HG03342 (cell line): Measurements from ENCODE around the gene MEIS2.

Experiments used
- ATAC-seq: cut with Tn5 transposase; IDR thresholded peaks from one replicate; pipeline ENCODE4 v1.9.1; 2021; ENCODE audit warnings: mild to moderate bottlenecking, moderate library complexity; ENCODE audit not compliant: unreplicated experiment

MEIS2 gene

DNA sequence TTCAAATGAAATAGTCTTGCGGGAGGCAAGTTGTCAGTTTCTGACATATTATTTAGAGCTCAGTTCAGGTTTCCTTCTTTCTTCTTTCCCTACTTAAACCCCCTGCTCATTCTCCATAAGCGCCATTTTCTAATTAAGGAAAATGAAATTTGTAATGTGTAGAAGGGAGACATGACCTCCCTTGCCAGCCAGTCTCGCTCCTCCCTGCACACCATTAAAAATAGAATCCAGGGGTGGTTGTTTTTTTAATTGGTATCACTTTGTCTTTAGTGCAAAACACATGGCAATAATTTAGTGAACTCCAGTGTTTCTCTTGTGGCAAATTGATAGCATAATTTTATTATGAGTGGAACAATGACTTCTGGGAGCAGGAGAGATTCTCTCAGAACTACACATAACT is 160.1 kb downstream of the MEIS2 start:
- ATAC-seq: no peak

GRCh38 chr15:36938764-36939163 is 161.6 kb downstream of the MEIS2 start:
- no peak for ATAC-seq

- ATAC-seq: no peak
Observed at GRCh38 chr15:36938131-36938530, 162.2 kb downstream of the MEIS2 start.

DNA sequence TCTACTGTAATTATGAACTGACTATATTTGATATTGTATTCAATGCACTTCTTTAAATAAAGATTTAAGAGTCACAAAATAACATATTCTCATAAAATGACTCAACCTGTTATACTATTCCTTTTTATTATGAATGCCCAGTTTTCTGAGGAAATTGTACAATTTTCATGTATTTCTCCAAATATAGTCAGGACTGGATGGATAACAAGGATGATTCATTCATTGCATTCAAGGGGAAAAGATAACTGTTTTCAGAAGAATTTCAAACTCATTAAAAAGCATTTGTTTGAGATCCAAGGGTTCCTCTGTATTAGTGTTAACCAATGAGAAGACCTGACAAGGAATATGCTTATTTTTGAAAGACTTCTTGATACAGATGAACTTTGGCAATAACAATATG is 163.7 kb downstream of the MEIS2 start:
- ATAC-seq: no peak

DNA sequence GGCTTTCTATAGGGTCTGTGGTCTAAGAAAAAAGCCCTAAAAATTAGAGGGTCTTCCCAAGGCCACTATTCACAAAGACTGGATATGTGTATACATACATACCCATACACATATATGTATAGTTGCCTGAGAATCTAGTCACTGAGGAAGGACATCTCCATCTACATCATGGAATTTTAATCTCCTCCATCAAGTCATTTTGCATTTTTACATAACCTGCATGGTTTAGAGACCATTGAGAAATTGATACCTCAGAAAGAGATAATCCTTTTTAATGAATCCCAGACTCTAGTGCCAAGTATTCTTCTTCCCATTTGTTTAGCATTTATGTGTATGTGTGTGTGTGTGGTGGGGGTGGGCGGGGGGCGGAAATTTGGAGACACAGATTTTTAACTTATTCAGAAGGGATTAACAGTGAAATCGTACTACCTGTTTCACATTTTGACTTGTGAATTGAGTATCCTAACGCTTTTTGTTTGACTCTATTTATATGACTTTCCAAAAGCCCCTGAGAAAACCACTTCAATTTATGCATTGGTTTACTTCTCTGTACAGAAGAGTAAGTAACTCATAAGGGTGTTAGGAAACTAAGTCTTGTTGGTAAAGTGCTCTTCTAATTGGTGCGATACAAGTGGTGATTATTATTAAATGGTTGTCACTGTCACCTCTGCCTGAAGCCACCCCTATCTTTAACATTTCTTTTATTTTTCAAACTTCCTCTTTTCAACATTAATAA is 166.9 kb downstream of the MEIS2 start:
- ATAC-seq: no peak

DNA sequence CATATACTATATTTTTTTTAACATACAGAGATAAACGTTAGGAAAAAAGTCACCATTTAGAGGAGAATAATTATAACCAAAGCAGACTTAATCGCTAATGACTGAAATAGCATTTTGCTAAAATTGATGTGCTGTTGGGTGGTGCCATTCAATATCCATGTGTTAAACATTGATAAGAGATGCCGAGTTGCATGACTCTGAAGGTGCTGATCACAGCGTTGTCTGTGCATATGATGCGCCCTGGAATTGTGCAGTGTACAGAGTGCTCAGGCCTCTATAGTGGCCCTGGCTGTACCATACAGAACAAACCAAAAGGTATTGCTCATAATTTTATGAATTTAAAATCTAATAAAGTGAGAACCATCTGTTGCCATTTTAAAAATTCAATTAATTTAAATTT is 168.3 kb downstream of the MEIS2 start:
- no peak for ATAC-seq

DNA sequence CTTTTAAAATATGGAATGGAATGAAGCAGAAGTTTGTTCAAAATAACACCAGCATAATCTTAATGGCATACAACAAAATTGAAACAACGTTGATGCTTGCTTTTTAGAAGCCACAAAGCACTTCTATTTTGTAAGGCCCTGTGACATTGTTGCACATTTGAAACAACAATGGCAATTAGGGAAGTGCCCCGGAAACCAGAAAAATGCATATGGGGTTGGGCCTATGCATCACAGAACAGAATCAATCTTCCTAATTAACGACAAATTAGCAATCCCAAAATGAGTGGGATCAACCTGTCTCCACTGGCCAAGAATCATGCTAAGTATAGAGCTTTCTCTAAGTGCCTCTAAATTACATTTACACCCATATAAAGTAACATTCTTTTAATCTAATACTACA is 168.9 kb downstream of the MEIS2 start:
- ATAC-seq: no peak

- ATAC-seq: no peak
Observed at GRCh38 chr15:36926427-36926825, 173.9 kb downstream of the MEIS2 start.

DNA sequence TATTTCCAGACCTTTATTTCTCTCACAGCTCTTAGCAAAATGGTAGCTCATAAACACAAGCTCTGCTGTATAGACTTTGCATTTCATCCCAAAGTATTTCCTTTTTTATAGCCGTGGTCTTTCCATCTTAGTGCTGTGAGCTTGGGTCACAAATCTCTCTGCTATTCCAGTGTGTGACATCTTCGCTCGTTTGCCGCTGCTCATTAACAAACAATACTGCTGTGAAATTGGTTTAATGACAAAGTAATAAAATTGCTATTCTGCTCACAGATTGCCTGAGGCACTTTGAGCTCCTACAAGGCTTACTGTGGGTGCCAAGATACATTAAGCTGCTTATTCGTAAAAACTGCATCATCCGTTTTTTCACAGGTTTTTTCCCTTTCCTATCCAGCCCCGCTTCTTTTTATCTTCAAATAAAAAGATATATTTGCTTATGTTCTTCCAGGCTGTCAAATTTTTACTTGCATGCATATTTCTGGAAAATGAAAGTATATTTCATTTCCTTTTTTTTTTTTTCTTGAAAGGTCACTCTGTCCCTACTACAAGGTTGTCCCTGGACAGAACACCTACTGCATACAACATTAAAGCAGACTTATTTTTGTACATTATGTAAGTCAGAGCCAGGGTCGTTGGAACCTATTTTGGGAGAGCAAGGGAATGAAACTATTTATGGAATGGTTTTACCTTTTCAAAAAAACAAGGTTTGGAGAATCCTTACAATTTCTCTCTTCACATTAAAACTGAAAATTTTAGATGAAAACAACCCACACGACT is 174.5 kb downstream of the MEIS2 start:
- ATAC-seq: no peak

GRCh38 chr15:36925049-36925448 is 175.3 kb downstream of the MEIS2 start:
- ATAC-seq: no peak

DNA sequence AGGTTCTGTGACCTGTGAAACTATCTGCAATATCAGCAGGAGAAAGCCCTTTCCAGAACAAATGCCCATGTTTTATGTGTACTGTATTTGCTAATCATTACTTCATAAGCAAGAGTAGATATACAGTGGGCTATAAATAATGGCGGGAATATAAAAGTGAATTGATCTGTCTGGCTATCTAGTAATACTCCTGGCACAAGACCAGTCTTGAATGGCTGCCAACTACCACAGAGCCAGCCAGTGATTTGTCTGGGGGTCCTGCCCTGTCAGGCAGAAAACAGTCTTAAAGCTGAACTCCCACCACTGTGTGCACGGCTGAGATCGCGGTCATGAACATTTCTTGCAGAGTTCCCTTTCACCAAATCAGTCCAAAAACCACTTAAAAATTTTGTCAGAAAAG is 176.3 kb downstream of the MEIS2 start:
- ATAC-seq: no peak

DNA sequence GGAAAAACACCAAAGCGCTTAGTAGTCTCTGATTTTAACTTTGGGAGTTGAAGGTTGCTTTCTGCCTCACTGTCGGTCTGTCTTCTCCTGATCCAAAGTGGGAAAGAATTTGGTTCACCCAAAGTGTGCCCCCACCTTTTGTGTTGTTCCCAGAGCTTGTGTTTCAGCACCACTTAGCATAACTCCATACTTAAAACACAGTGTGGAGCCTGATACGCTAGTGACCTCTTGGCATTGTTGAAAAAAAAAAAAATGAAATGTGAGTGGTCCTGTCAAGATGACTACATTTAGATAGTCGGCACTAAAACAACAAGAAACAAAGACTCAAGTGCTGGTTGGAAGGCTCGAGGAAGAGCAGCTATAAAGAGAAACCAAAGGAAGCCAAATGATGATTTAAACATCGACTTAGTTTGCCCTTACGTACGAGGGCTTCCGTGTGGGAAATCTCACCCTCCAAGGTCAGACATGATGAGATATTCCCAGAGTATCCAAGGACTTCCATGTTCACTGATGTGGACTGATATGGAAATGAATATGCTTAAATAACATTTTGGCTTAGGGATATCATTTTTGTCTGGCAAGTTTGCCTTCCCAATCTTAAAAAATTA is 178.8 kb downstream of the MEIS2 start:
- ATAC-seq: no peak

DNA sequence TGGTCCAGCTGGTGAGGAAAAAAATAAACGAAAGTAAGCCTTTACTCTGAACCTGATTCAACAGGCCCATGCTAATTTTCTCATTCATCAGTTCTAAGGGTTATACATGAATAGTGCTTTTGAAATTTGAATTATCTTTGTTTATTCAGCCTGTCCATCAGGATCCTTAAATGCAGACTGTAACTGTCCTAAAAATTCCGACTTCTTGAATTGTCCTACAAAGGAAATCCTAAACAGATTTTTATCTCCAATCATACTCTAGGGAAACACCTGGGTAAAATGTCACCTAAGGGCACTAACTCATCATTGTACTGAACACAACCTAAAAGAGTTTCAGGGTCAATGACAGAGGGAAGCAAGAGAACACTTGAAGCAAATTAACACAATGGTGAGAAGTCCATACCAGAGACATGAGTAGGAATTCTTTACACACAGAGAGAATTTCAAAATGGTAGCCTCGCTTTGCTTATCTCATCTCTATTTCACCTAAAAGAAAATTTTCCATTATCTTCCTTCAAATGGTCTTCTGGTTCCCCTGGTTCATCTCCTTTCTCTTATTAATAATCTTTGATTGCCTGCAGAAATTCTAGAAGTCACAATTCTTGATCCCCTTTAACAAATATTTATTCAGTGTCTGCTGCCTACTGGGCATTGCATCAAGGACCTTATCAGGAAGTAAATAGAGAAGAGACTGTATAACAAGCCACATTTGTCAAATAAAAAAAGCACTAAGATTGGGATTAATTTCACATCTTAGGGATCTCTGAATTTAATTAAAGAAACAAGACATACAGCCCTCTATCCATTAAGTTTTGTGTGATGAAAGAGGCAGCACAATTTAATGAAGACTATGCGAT is 182.7 kb downstream of the MEIS2 start:
- no peak for ATAC-seq

- ATAC-seq: no peak
Observed at GRCh38 chr15:36914960-36915808, 185.2 kb downstream of the MEIS2 start.

DNA sequence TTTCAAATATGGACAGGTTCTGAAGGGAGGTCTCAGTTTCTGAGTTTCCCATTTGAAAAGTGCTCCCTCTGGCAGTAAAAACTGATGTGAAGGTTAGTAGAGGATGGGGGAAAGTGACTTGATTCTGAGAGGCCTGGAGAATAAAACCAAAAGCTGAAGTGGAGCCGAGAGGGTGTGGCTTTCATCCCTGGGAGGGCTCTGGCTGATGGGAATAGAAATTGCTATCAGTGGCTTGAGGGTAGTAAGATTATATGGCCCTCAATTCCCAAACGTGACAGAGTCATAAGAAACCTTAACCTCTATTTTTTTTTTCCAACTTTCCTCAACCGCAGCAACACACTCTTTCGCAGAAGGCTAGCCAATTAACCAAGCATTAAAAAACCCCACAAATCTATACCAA is 185.9 kb downstream of the MEIS2 start:
- no peak for ATAC-seq

- ATAC-seq: no peak
Observed at GRCh38 chr15:36912311-36912712, 188.0 kb downstream of the MEIS2 start.

DNA sequence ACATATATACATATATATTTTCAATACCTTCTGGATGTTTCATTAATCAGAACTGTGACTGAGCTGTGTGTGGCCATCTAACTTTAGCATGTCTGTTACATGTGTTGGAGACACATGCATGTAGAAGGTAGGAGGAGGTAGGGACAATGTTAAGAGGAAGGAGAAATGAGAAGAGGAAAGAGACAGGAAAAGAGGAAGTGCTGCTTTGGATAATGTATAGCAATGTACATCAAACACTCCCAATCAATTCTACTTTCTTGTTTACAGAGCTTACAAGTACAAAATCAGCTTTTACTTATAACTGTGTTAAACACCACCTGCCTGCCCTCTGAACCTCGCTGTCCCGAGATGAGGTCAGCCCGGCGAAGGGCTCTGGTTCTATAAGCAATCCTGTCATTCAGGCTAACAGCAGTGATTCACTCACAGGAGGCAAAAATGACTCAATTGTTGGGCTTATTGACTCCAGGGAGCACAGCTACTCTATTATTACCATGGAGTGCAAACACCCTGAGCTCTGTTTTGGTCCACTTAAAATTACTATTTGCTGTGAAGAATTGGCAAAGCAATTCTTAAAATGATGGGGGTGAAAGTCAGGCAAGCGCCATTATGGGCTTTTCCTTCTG is 188.9 kb downstream of the MEIS2 start:
- no peak for ATAC-seq

GRCh38 chr15:36908991-36909390 is 191.4 kb downstream of the MEIS2 start:
- no peak for ATAC-seq

DNA sequence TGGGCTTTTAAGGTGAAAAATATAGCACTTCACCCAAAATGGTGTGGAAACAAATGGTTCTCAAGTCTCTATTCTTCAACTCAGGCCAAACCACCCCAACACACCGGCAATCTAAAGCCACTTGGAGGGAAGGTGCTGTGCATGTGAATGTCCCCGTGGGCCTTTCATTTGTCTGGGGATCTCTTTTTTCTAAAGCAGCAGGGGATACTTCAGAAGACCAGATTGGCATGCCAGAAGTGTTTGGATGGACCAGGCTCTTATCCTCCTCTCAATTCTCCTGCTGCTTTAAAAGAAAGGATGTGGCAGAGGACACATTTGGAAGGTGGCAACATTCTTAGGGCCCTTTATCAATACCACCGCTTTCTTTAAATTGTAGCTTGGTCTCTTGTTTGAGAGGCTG is 193.1 kb downstream of the MEIS2 start:
- no peak for ATAC-seq

- no peak for ATAC-seq
Observed at GRCh38 chr15:36905908-36906307, 194.4 kb downstream of the MEIS2 start.
